HepG2 (cell line): ENCODE results near the gene SCIN. TPM values are rescaled to one million over a fixed set of nuclear protein-coding genes. Genes with fewer than 3 reads are reported as not detected.

Experiments
- ELF3 ChIP-seq: IDR thresholded peaks from 2 replicates; pipeline ENCODE4 v1.6.1; 2016; ENCODE audit warnings: missing genetic modification reagents, missing compliant biosample characterization
- HMGXB4 ChIP-seq, 2 experiments: sonication (generic) in 1 of 2; formaldehyde crosslinking in 1 of 2; IDR thresholded peaks; 2 replicates each; pipeline versions ENCODE4 v1.4.0 to v1.6.1; 2018 to 2020; ENCODE audit warnings: missing genetic modification reagents in 2 of 2, borderline replicate concordance in 1 of 2, low read depth in 1 of 2, mild to moderate bottlenecking in 1 of 2, missing biosample characterization in 1 of 2
- HNF1A ChIP-seq, 2 experiments: sonication (generic) in 1 of 2; formaldehyde crosslinking in 1 of 2; IDR thresholded peaks; 2 replicates each; pipeline versions ENCODE4 v1.4.0 to v1.6.1; 2016 to 2020; ENCODE audit warnings: borderline replicate concordance in 1 of 2, low read depth in 1 of 2, mild to moderate bottlenecking in 1 of 2, missing genetic modification reagents in 1 of 2
- LBX2 ChIP-seq: sonication (generic); formaldehyde crosslinking; IDR thresholded peaks from 2 replicates; pipeline ENCODE4 v1.5.0; 2020; ENCODE audit warnings: missing genetic modification reagents, mild to moderate bottlenecking, borderline replicate concordance
- MXD4 ChIP-seq: IDR thresholded peaks from 2 replicates; pipeline ENCODE4 v1.6.1; 2016; ENCODE audit warnings: mild to moderate bottlenecking, missing biosample characterization, missing genetic modification reagents
- NCOR1 ChIP-seq: fragments of 200-600 bp; sonication (generic); IDR thresholded peaks from 2 replicates; pipeline ENCODE4 v1.7.0; 2017; ENCODE audit warnings: antibody characterized with exemption, low read length, borderline replicate concordance
- POLR2AphosphoS5 ChIP-seq: IDR thresholded peaks from 2 replicates; pipeline ENCODE4 v1.6.1; 2012; ENCODE audit warnings: low read depth, low read length
- RAD21 ChIP-seq: fragments of 450-650 bp; formaldehyde crosslinking; IDR thresholded peaks from 2 replicates; pipeline ENCODE4 v1.5.0; 2020; ENCODE audit warnings: mild to moderate bottlenecking
- SAP130 ChIP-seq: IDR thresholded peaks from 2 replicates; pipeline ENCODE4 v1.6.1; 2016; ENCODE audit warnings: low read depth
- SRF ChIP-seq: IDR thresholded peaks from 2 replicates; pipeline ENCODE4 v1.6.1; 2011; ENCODE audit warnings: mild to moderate bottlenecking, low read depth, low read length, moderate library complexity
- ZC3H13 ChIP-seq: sonication (generic); formaldehyde crosslinking; IDR thresholded peaks from 2 replicates; pipeline ENCODE4 v1.8.1; 2023; ENCODE audit warnings: mild to moderate bottlenecking, missing genetic modification reagents, moderate library complexity
- ZFX ChIP-seq: sonication (generic); formaldehyde crosslinking; IDR thresholded peaks from 2 replicates; pipeline ENCODE4 v1.4.0; 2020; ENCODE audit warnings: mild to moderate bottlenecking, low read depth, missing genetic modification reagents, moderate library complexity
- ZNF121 ChIP-seq: sonication (generic); formaldehyde crosslinking; IDR thresholded peaks from 2 replicates; pipeline ENCODE4 v1.5.0; 2020; ENCODE audit warnings: mild to moderate bottlenecking, missing genetic modification reagents
- ZNF280B ChIP-seq: sonication (generic); formaldehyde crosslinking; IDR thresholded peaks from 2 replicates; pipeline ENCODE4 v1.5.0; 2020; ENCODE audit warnings: missing genetic modification reagents, mild to moderate bottlenecking, borderline replicate concordance
- ZNF33B ChIP-seq: sonication (generic); formaldehyde crosslinking; IDR thresholded peaks from 2 replicates; pipeline ENCODE4 v1.5.1; 2020; ENCODE audit warnings: mild to moderate bottlenecking, missing genetic modification reagents
- ZNF576 ChIP-seq: sonication (generic); formaldehyde crosslinking; IDR thresholded peaks from 2 replicates; pipeline ENCODE4 v1.4.0; 2020; ENCODE audit warnings: mild to moderate bottlenecking, missing genetic modification reagents
- ZNF652 ChIP-seq: IDR thresholded peaks from 2 replicates; pipeline ENCODE4 v1.6.1; 2016; ENCODE audit warnings: low read depth, borderline replicate concordance
- ZNF691 ChIP-seq: sonication (generic); formaldehyde crosslinking; IDR thresholded peaks from 2 replicates; pipeline ENCODE4 v1.4.0; 2020; ENCODE audit warnings: missing genetic modification reagents, low read depth, mild to moderate bottlenecking, borderline replicate concordance
- polyA plus RNA-seq, 8 experiments: library from polyadenylated mRNA; depleted of rRNA in 3 of 8; stranded (reverse) in 7 of 8; unstranded in 1 of 8; fragments of >200 nt; fragmentation: Illumina TruSeq in 4 of 8; extraction: Trizol in 4 of 8; gene quantifications; 2 replicates each; pipeline versions ENCODE4 v1.2.1 to v1.2.3, GENCODE V29; 2011 to 2016; ENCODE audit warnings: low read depth in 4 of 8, missing spikeins in 1 of 8, mixed read lengths in 1 of 8; ENCODE audit not compliant: insufficient read depth in 1 of 8
- total RNA-seq, 5 experiments: library from RNA; depleted of rRNA; stranded (reverse); fragments of >200 nt; fragmentation: Illumina TruSeq; extraction: Trizol; gene quantifications; 2 replicates each; pipeline ENCODE4 v1.2.3, GENCODE V29; 2016; ENCODE audit warnings: low read depth in 1 of 5

Gene SCIN
- total and polyA plus RNA-seq, 2 of the 13 experiments (the other 11 are each of a cell fraction or from before 2014, with no cell fraction given) = not detected

- TF ChIP-seq HNF1A (IDR thresholded peaks at IDR 0.05; ENCODE audit: low read depth) (no peak), HNF1A (CRISPR knock-in tag; IDR thresholded peaks at IDR 0.05; ENCODE audit: borderline replicate concordance) (peak; percentile 58; the same call in 1 of the 2 replicates), RAD21 (CRISPR knock-in tag) (peak; percentile 79), ZNF280B (CRISPR knock-in tag) (peak; percentile 74; the same call in 1 of the 2 replicates), SRF (no peak), POLR2AphosphoS5 (peak; percentile 97), ZNF691 (CRISPR knock-in tag) (peak; percentile 40; the same call in 1 of the 2 replicates), ZNF652 (CRISPR knock-in tag) (peak; percentile 96), SAP130 (peak; percentile 71), LBX2 (no peak), HMGXB4 (CRISPR knock-in tag; IDR thresholded peaks at IDR 0.05; ENCODE audit: borderline replicate concordance in 1 of 2, low read depth in 1 of 2) (peak; percentile 89 to 92), ZNF576 (CRISPR knock-in tag) (no peak), ZFX (peak; percentile 55), NCOR1 (no peak), MXD4 (CRISPR knock-in tag) (peak; percentile 12; the same call in 1 of the 2 replicates), ELF3 (CRISPR knock-in tag) (no peak), ZNF121 (peak; percentile 85), ZC3H13 (no peak), ZNF33B (CRISPR knock-in tag) (peak; percentile 74; the same call in 1 of the 2 replicates)
Measured at GRCh38 chr7:12686891-12687717, 116.6 kb downstream of the SCIN start, which contains the start of gene ARL4A (continued).
